A549 (cell line): ENCODE data around the gene DHRS4.

ENCODE experiments used
- EP300 ChIP-seq, 2 experiments: fragments of >200 bp; sonication (Bioruptor Twin); formaldehyde crosslinking; IDR thresholded peaks; 2 replicates in 1 of 2; 3 replicates in 1 of 2; pipeline ENCODE4 v1.6.1; 2016 to 2017
- GATA3 ChIP-seq: IDR thresholded peaks from 2 replicates; pipeline ENCODE4 v1.6.1; 2012; ENCODE audit warnings: borderline replicate concordance
- PHF8 ChIP-seq: fragments of 200-600 bp; sonication (generic); IDR thresholded peaks from 2 replicates; pipeline ENCODE4 v1.6.1; 2016; ENCODE audit warnings: low read depth, mild to moderate bottlenecking, antibody characterized with exemption, moderate library complexity, borderline replicate concordance

GRCh38 chr14:23941230-23941629 is 12.3 kb upstream of the DHRS4 start:
- TF ChIP-seq PHF8 (no peak), EP300 (IDR thresholded peaks at IDR 0.05) (no peak), GATA3 (no peak)
